Measurements from ENCODE around the gene NEK3. TPM values are rescaled to one million over a fixed set of nuclear protein-coding genes. Genes with fewer than 3 reads are reported as not detected.

NEK3 gene
- total and polyA plus RNA-seq, 2 of the 4 experiments (the other 2 are of a cell fraction): 3.6 to 9.2 TPM

GRCh38 chr13:52137489-52137888 lies 21.9 kb downstream of the NEK3 start:
- in situ Hi-C loops (cut with MboI; ENCODE audit: low sequenced_read_pairs): loop anchor here (25.0 kb wide), 1 partner anchor 725 kb away; no protein-coding TSS in a partner anchor
- H2BK5ac ChIP-seq (ENCODE audit: low read depth, low read length, poor library complexity, severe bottlenecking): no peak overlapping the region
- no peak overlapping the region for H2AK9ac ChIP-seq (replicated peaks; ENCODE audit: low read depth, low read length, poor library complexity)
- no peak overlapping the region for H4K91ac ChIP-seq (ENCODE audit: insufficient read depth, low read depth, low read length)
- no peak overlapping the region for H2AK5ac ChIP-seq (ENCODE audit: low read depth, low read length)
- H3K4me2 ChIP-seq (ENCODE audit: low read depth, low read length): no peak overlapping the region
- no peak overlapping the region for H2BK20ac ChIP-seq (ENCODE audit: low read depth, low read length)
- ATAC-seq (ENCODE audit: low read depth) (no peak), DNase-seq (no peak)
- H2AFZ ChIP-seq (replicated peaks; ENCODE audit: low read length, poor library complexity): no peak overlapping the region
- no peak overlapping the region for H3K14ac ChIP-seq (replicated peaks; ENCODE audit: low read depth, low read length)
- no peak overlapping the region for H2BK120ac ChIP-seq (ENCODE audit: low read depth, low read length)
- H3K4ac ChIP-seq (ENCODE audit: low read depth, low read length): no peak overlapping the region
- H4K5ac ChIP-seq (ENCODE audit: low read depth, low read length): no peak overlapping the region
- intact Hi-C loops (cut with micrococcal nuclease): no loop called here
- no peak overlapping the region for H3K4me3 ChIP-seq (ENCODE audit: insufficient read depth, low read depth, low read length)
- H3K9ac ChIP-seq (ENCODE audit: low read depth, low read length): no peak overlapping the region
- no peaks in the 10 kb centered on the region for H3K4me1 ChIP-seq (ENCODE audit: control insufficient read depth, insufficient read depth, low read length)
- no TSS peak for BruUV-seq (replicated peaks)
- H3K56ac ChIP-seq (ENCODE audit: extremely low read depth, insufficient read depth, low read length): no peak overlapping the region
- POLR2A ChIA-PET (ENCODE audit: unreplicated experiment): no interaction called here
- H3K9me1 ChIP-seq (ENCODE audit: insufficient read depth, low read length): no peaks in the 10 kb centered on the region
- no peak overlapping the region for H2BK15ac ChIP-seq (ENCODE audit: low read depth, low read length)
- peaks cover 13% of the 10 kb centered on the region; the same call in 1 of the 2 replicates for H3K36me3 ChIP-seq (ENCODE audit: control insufficient read depth, insufficient read depth, low read length)
- H3K27me3 ChIP-seq (ENCODE audit: control insufficient read depth, insufficient read depth, low read length): no peaks in the 10 kb centered on the region
- no peak for TF ChIP-seq NFE2L2 (IDR thresholded peaks at IDR 0.05; ENCODE audit: low read depth, low read length)
- TF ChIP-seq CHD1 (IDR thresholded peaks at IDR 0.05; ENCODE audit: low read depth, low read length): no peak
- TF ChIP-seq RCOR1 (IDR thresholded peaks at IDR 0.05; ENCODE audit: insufficient replicate concordance, low read length): no peak
- TF ChIP-seq BHLHE40 (IDR thresholded peaks at IDR 0.05; ENCODE audit: low read depth, low read length): no peak
- TF ChIP-seq MAZ (IDR thresholded peaks at IDR 0.05; ENCODE audit: borderline replicate concordance, low read depth, low read length): no peak
- no peak for TF ChIP-seq ELK1 (IDR thresholded peaks at IDR 0.05; ENCODE audit: borderline replicate concordance, low read depth, low read length)
- CTCF ChIA-PET: no interaction called here
- no peaks in the 10 kb centered on the region for H3K9me3 ChIP-seq (ENCODE audit: control insufficient read depth, insufficient read depth, low read length)
- H3K23ac ChIP-seq (ENCODE audit: low read depth, low read length): no peak overlapping the region
- no peaks in the 10 kb centered on the region for H4K20me1 ChIP-seq (ENCODE audit: insufficient read depth, low read length)
- dilution Hi-C loops (cut with HindIII; ENCODE audit: low sequenced_read_pairs, unreplicated experiment): no loop called here
- no peak overlapping the region for H3K27ac ChIP-seq (ENCODE audit: insufficient read depth, low read length)
- H3K79me1 ChIP-seq (ENCODE audit: low read depth in 1 of 2, low read length in 2 of 2): no peaks in the 10 kb centered on the region
- H3K18ac ChIP-seq (ENCODE audit: low read depth, low read length): no peak overlapping the region
- H4K8ac ChIP-seq (ENCODE audit: low read depth in 2 of 2, low read length in 2 of 2): no peak overlapping the region
- WGBS, 2 experiments (ENCODE audit: extremely low coverage in 2 of 2, insufficient read length in 1 of 2): 74% methylated on average over 2 of the region's 3 CpGs; no CpG with 5 or more reads in 1 of the 2 experiments
